B cell (primary cell): ENCODE measurements around the gene GEMIN4.
"Not testable (repeated sequence)": the region's sequence is repeated elsewhere in the genome, so short reads cannot be mapped to it uniquely, and the experiment has no call there.

Experiments
- EZH2 ChIP-seq: IDR thresholded peaks from 2 replicates; pipeline ENCODE4 v1.6.1; 2012; ENCODE audit warnings: borderline replicate concordance, low read depth, mild to moderate bottlenecking, moderate library complexity, low read length; ENCODE audit not compliant: insufficient read depth, poor library complexity, severe bottlenecking
- TF ChIP-seq, protein P1 (sequence below): fragments of 200-600 bp; IDR thresholded peaks from one replicate; pipeline ENCODE4 v1.8.0; 2022; ENCODE audit warnings: antibody characterized with exemption, mild to moderate bottlenecking

DNA sequence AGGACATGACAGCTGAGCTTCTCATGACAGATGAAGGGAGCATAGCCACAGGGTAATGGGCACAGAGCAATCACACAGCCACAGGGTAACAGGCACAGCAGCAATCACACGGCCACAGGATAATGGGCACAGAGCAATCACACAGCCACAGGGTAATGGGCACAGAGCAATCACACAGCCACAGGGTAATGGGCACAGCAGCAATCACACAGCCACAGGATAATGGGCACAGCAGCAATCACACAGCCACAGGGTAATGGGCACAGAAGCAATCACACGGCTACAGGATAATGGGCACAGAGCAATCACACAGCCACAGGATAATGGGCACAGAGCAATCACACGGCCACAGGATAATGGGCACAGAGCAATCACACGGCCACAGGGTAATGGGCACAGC is 3.5 kb downstream of the GEMIN4 start:
- TF ChIP-seq, protein P1, sequence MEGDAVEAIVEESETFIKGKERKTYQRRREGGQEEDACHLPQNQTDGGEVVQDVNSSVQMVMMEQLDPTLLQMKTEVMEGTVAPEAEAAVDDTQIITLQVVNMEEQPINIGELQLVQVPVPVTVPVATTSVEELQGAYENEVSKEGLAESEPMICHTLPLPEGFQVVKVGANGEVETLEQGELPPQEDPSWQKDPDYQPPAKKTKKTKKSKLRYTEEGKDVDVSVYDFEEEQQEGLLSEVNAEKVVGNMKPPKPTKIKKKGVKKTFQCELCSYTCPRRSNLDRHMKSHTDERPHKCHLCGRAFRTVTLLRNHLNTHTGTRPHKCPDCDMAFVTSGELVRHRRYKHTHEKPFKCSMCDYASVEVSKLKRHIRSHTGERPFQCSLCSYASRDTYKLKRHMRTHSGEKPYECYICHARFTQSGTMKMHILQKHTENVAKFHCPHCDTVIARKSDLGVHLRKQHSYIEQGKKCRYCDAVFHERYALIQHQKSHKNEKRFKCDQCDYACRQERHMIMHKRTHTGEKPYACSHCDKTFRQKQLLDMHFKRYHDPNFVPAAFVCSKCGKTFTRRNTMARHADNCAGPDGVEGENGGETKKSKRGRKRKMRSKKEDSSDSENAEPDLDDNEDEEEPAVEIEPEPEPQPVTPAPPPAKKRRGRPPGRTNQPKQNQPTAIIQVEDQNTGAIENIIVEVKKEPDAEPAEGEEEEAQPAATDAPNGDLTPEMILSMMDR = not testable (repeated sequence)
- TF ChIP-seq EZH2 = not testable (repeated sequence)
